GM12892 (cell line): ENCODE measurements around the gene SLC38A3. TPM values are rescaled to one million over a fixed set of nuclear protein-coding genes. Genes with fewer than 3 reads are reported as not detected.

Experiments used
- DNase-seq: peaks from one replicate; pipeline ENCODE4 v3.0.0; 2011; ENCODE audit not compliant: insufficient read length
- FAIRE-seq: peaks from 2 replicates; lab custom pipeline; 2011; peaks lifted over from hg19 to GRCh38; lab: Jason Lieb, UNC
- POLR2A ChIP-seq: IDR thresholded peaks from 2 replicates; pipeline ENCODE4 v1.6.1; 2011; ENCODE audit warnings: low read depth, low read length, control low read depth
- POLR2AphosphoS5 ChIP-seq: IDR thresholded peaks from 2 replicates; pipeline ENCODE4 v1.6.1; 2011; ENCODE audit warnings: low read depth, low read length, control low read depth
- TAF1 ChIP-seq: IDR thresholded peaks from 2 replicates; pipeline ENCODE4 v1.6.1; 2011; ENCODE audit warnings: low read depth, mild to moderate bottlenecking, control low read depth, low read length, borderline replicate concordance
- polyA plus RNA-seq: library from polyadenylated mRNA; unstranded; fragments of >200 nt; gene quantifications from one replicate; pipeline ENCODE4 v1.2.1, GENCODE V29; 2012; ENCODE audit warnings: missing spikeins, inconsistent platforms; ENCODE audit not compliant: missing spikeins

SLC38A3 gene
- polyA plus RNA-seq = not detected

- FAIRE-seq (no peak), DNase-seq (no peak)
- TF ChIP-seq POLR2A (no peak), TAF1 (no peak)
Observed at GRCh38 chr3:50204804-50205412, at the start of gene SLC38A3. SLC38A3 (plus strand) TSS chr3:50205271; CDS start chr3:50214200, 8,929 bp downstream.

GRCh38 chr3:50155491-50155878, 49.6 kb upstream of the SLC38A3 start:
- DNase-seq (no peak), FAIRE-seq (no peak)
- TF ChIP-seq TAF1 = no peak
- no peak for TF ChIP-seq POLR2AphosphoS5

- DNase-seq (no peak), FAIRE-seq (no peak)
- TF ChIP-seq TAF1 (no peak), POLR2AphosphoS5 (no peak), POLR2A (no peak)
Observed at GRCh38 chr3:50155891-50156290, 49.2 kb upstream of the SLC38A3 start.

- no peak for TF ChIP-seq POLR2AphosphoS5
- TF ChIP-seq TAF1 = no peak
- TF ChIP-seq POLR2A = no peak
- no peak for FAIRE-seq
- DNase-seq = no peak
Observed at GRCh38 chr3:50156549-50157493, 48.2 kb upstream of the SLC38A3 start.

- FAIRE-seq (no peak), DNase-seq (no peak)
- TF ChIP-seq POLR2AphosphoS5 (no peak), TAF1 (no peak), POLR2A (no peak)
Observed at GRCh38 chr3:50157827-50158529, 47.1 kb upstream of the SLC38A3 start.

GRCh38 chr3:50158530-50159146, 46.4 kb upstream of the SLC38A3 start:
- FAIRE-seq (no peak), DNase-seq (no peak)
- TF ChIP-seq POLR2A (no peak), POLR2AphosphoS5 (no peak), TAF1 (no peak)

GRCh38 chr3:50160561-50160983, 44.5 kb upstream of the SLC38A3 start:
- TF ChIP-seq POLR2A (no peak), POLR2AphosphoS5 (no peak), TAF1 (no peak)
- DNase-seq = no peak
- no peak for FAIRE-seq

- TF ChIP-seq POLR2A = no peak
- no peak for TF ChIP-seq POLR2AphosphoS5
- TF ChIP-seq TAF1 = no peak
- no peak for DNase-seq
- no peak for FAIRE-seq
Observed at GRCh38 chr3:50161320-50161719, 43.8 kb upstream of the SLC38A3 start.

GRCh38 chr3:50162034-50162883, 42.8 kb upstream of the SLC38A3 start:
- no peak for FAIRE-seq
- no peak for DNase-seq
- no peak for TF ChIP-seq POLR2A
- TF ChIP-seq POLR2AphosphoS5 = no peak
- TF ChIP-seq TAF1 = no peak
